H1 (cell line): Measurements from ENCODE around the gene ZDHHC16. TPM values are rescaled to one million over a fixed set of nuclear protein-coding genes. Genes with fewer than 3 reads are reported as not detected.

ENCODE experiments used
- CTCF ChIA-PET: fragments of 300-600 bp; sonication (Branson Sonifier 250); formaldehyde crosslinking; loops from one replicate; lab custom pipeline; 2021; ENCODE audit not compliant: partially characterized antibody; lab: Charles Lee
- POLR2A ChIA-PET: fragments of 300-600 bp; sonication (Branson Sonifier 250); formaldehyde crosslinking; loops from one replicate; lab custom pipeline; 2021; ENCODE audit warnings: inconsistent platforms; ENCODE audit not compliant: partially characterized antibody; lab: Charles Lee
- DNase-seq, 2 experiments: peaks; one replicate each; pipeline versions ENCODE4 v3.0.0 to v3.0.0-alpha.2; 2010 to 2022; ENCODE audit warnings: low spot score in 2 of 2, low read depth in 1 of 2, mixed read lengths in 1 of 2
- FAIRE-seq: peaks from 2 replicates; lab custom pipeline; 2011; peaks lifted over from hg19 to GRCh38; lab: Jason Lieb, UNC
- H2AFZ ChIP-seq: 2 replicates; pipeline ENCODE4 v1.8.1; 2012; ENCODE audit warnings: low read length, inconsistent platforms
- H2AK5ac ChIP-seq: 2 replicates; pipeline ENCODE4 v1.6.1; 2013; ENCODE audit warnings: low read depth, low read length
- H2BK120ac ChIP-seq: replicated peaks from 2 replicates; pipeline ENCODE3; 2013; ENCODE audit warnings: low read depth, low read length, inconsistent platforms
- H2BK12ac ChIP-seq: 2 replicates; pipeline ENCODE4 v1.6.1; 2013; ENCODE audit warnings: low read depth, low read length
- H2BK15ac ChIP-seq: 2 replicates; pipeline ENCODE4 v1.6.1; 2013; ENCODE audit warnings: low read length
- H2BK20ac ChIP-seq: 2 replicates; pipeline ENCODE4 v1.6.1; 2013; ENCODE audit warnings: low read length
- H2BK5ac ChIP-seq: 2 replicates; pipeline ENCODE4 v1.6.1; 2013; ENCODE audit warnings: low read depth, low read length
- H3K14ac ChIP-seq: 2 replicates; pipeline ENCODE4 v1.6.1; 2013; ENCODE audit warnings: inconsistent platforms; ENCODE audit not compliant: insufficient read length
- H3K18ac ChIP-seq: 2 replicates; pipeline ENCODE4 v1.6.1; 2013; ENCODE audit warnings: low read length; ENCODE audit errors: extremely low read depth
- H3K23ac ChIP-seq: 2 replicates; pipeline ENCODE4 v1.6.1; 2013; ENCODE audit warnings: inconsistent platforms; ENCODE audit not compliant: insufficient read length
- H3K23me2 ChIP-seq: 2 replicates; pipeline ENCODE4 v1.6.1; 2013; ENCODE audit warnings: low read depth, low read length
- H3K27ac ChIP-seq: 2 replicates; pipeline ENCODE4 v1.6.1; 2011; ENCODE audit warnings: low read depth, low read length, inconsistent platforms
- H3K27me3 ChIP-seq, 4 experiments: replicated peaks in 1 of 4; 1 replicate in 1 of 4; 2 replicates in 3 of 4; pipeline versions ENCODE4 v1.6.1 to v1.8.1; 2011 to 2013; ENCODE audit warnings: low read length in 3 of 4, mild to moderate bottlenecking in 3 of 4, inconsistent platforms in 2 of 4, mixed read lengths in 2 of 4, moderate library complexity in 1 of 4; ENCODE audit not compliant: control insufficient read depth in 3 of 4, insufficient read depth in 3 of 4; ENCODE audit errors: extremely low read depth in 1 of 4
- H3K36me3 ChIP-seq, 4 experiments: 2 replicates each; pipeline versions ENCODE4 v1.6.1 to v1.8.1; 2011 to 2013; ENCODE audit warnings: mild to moderate bottlenecking in 4 of 4, low read length in 3 of 4, moderate library complexity in 2 of 4, control low read depth in 1 of 4, inconsistent platforms in 1 of 4; ENCODE audit not compliant: insufficient read depth in 4 of 4, control insufficient read depth in 2 of 4
- H3K4ac ChIP-seq: replicated peaks from 2 replicates; pipeline ENCODE3; 2013; ENCODE audit warnings: low read length, low read depth, mixed read lengths, inconsistent platforms; ENCODE audit not compliant: insufficient read length
- H3K4me1 ChIP-seq, 4 experiments: replicated peaks in 1 of 4; 1 replicate in 1 of 4; 2 replicates in 3 of 4; pipeline versions ENCODE4 v1.6.1 to v1.8.1; 2011 to 2013; ENCODE audit warnings: low read length in 3 of 4, inconsistent platforms in 2 of 4, mixed read lengths in 1 of 4; ENCODE audit not compliant: insufficient read depth in 4 of 4, control insufficient read depth in 3 of 4
- H3K4me2 ChIP-seq, 2 experiments: 2 replicates each; pipeline versions ENCODE4 v1.6.1 to v1.8.1; 2011 to 2013; ENCODE audit warnings: low read depth in 2 of 2, low read length in 2 of 2, control low read depth in 1 of 2, inconsistent platforms in 1 of 2, mild to moderate bottlenecking in 1 of 2; ENCODE audit not compliant: insufficient read depth in 1 of 2
- H3K4me3 ChIP-seq, 4 experiments: fragments of 200-600, 300-600 bp in 1 of 4; sonication (generic), shearing (Covaris generic), sonication (Bioruptor Twin) in 1 of 4; 2 replicates each; pipeline versions ENCODE4 v1.5.1 to v1.8.1; 2011 to 2016; ENCODE audit warnings: low read length in 4 of 4, low read depth in 3 of 4, control low read depth in 2 of 4, inconsistent platforms in 2 of 4, mild to moderate bottlenecking in 2 of 4, mixed read lengths in 1 of 4, moderate library complexity in 1 of 4; ENCODE audit not compliant: insufficient read depth in 2 of 4; ENCODE audit errors: extremely low read depth in 1 of 4
- H3K56ac ChIP-seq: replicated peaks from 2 replicates; pipeline ENCODE3; 2013; ENCODE audit warnings: low read depth, mild to moderate bottlenecking, mixed read lengths, low read length, inconsistent platforms; ENCODE audit not compliant: insufficient read length
- H3K79me1 ChIP-seq: 2 replicates; pipeline ENCODE4 v1.6.1; 2013; ENCODE audit warnings: low read depth, low read length, control low read depth
- H3K79me2 ChIP-seq, 2 experiments: 2 replicates each; pipeline versions ENCODE4 v1.6.1 to v1.8.1; 2012 to 2013; ENCODE audit warnings: low read length in 2 of 2, mild to moderate bottlenecking in 2 of 2, inconsistent platforms in 1 of 2; ENCODE audit not compliant: insufficient read depth in 2 of 2, control insufficient read depth in 1 of 2
- H3K9ac ChIP-seq, 4 experiments: replicated peaks in 1 of 4; 1 replicate in 1 of 4; 2 replicates in 3 of 4; pipeline versions ENCODE4 v1.6.1 to v1.8.1; 2011 to 2013; ENCODE audit warnings: low read depth in 3 of 4, low read length in 3 of 4, control low read depth in 2 of 4, mild to moderate bottlenecking in 2 of 4, moderate library complexity in 2 of 4, inconsistent platforms in 1 of 4; ENCODE audit errors: extremely low read depth in 1 of 4
- H3K9me3 ChIP-seq, 2 experiments: 2 replicates each; pipeline versions ENCODE4 v1.6.1 to v1.8.1; 2012 to 2013; ENCODE audit warnings: mild to moderate bottlenecking in 2 of 2, moderate library complexity in 2 of 2, control low read depth in 1 of 2, inconsistent platforms in 1 of 2, low read depth in 1 of 2, low read length in 1 of 2, mixed read lengths in 1 of 2; ENCODE audit not compliant: insufficient read depth in 2 of 2
- H4K20me1 ChIP-seq, 2 experiments: replicated peaks in 1 of 2; 2 replicates each; pipeline versions ENCODE3 to v1.8.1; 2011 to 2013; ENCODE audit warnings: inconsistent platforms in 2 of 2, low read length in 2 of 2, mild to moderate bottlenecking in 1 of 2; ENCODE audit not compliant: insufficient read depth in 2 of 2, control insufficient read depth in 1 of 2
- H4K5ac ChIP-seq: 2 replicates; pipeline ENCODE4 v1.6.1; 2013; ENCODE audit warnings: low read length, low read depth, mixed read lengths, inconsistent platforms; ENCODE audit not compliant: insufficient read length
- H4K8ac ChIP-seq: 2 replicates; pipeline ENCODE4 v1.8.0; 2013; ENCODE audit warnings: mild to moderate bottlenecking, moderate library complexity, low read length, inconsistent platforms; ENCODE audit not compliant: insufficient read depth; ENCODE audit errors: extremely low read depth
- H4K91ac ChIP-seq: replicated peaks from 2 replicates; pipeline ENCODE3; 2013; ENCODE audit warnings: low read length, mixed read lengths, inconsistent platforms; ENCODE audit not compliant: insufficient read length
- ASH2L ChIP-seq: fragments of 200-600, 300-600 bp; sonication (generic); IDR thresholded peaks from one replicate; pipeline ENCODE4 v1.7.1; 2017; ENCODE audit warnings: low read length
- ATF3 ChIP-seq: IDR thresholded peaks from 2 replicates; pipeline ENCODE4 v1.6.1; 2011; ENCODE audit warnings: low read depth, mild to moderate bottlenecking, low read length; ENCODE audit not compliant: insufficient read depth
- CBX8 ChIP-seq: fragments of 300-800, 300-1000 bp; sonication (generic); IDR thresholded peaks from 2 replicates; pipeline ENCODE4 v1.7.1; 2016; ENCODE audit warnings: low read depth, low read length, borderline replicate concordance
- CHD1 ChIP-seq: IDR thresholded peaks from 2 replicates; pipeline ENCODE4 v1.6.1; 2012; ENCODE audit warnings: low read depth, low read length, improper control_type of control experiment
- GABPA ChIP-seq: IDR thresholded peaks from 2 replicates; pipeline ENCODE4 v1.6.1; 2011; ENCODE audit warnings: mild to moderate bottlenecking, low read length, moderate library complexity, borderline replicate concordance; ENCODE audit not compliant: insufficient read depth
- JUND ChIP-seq: IDR thresholded peaks from 2 replicates; pipeline ENCODE4 v1.6.1; 2011; ENCODE audit warnings: mild to moderate bottlenecking, improper control_type of control experiment, low read length
- NRF1 ChIP-seq: IDR thresholded peaks from 2 replicates; pipeline ENCODE4 v1.6.1; 2011; ENCODE audit warnings: mild to moderate bottlenecking, low read depth, low read length, improper control_type of control experiment
- POLR2A ChIP-seq, 2 experiments: IDR thresholded peaks; 1 replicate in 1 of 2; 2 replicates in 1 of 2; pipeline ENCODE4 v1.6.1; 2011; ENCODE audit warnings: low read depth in 2 of 2, low read length in 2 of 2, mild to moderate bottlenecking in 2 of 2; ENCODE audit errors: control extremely low read depth in 1 of 2
- POU5F1 ChIP-seq: IDR thresholded peaks from 2 replicates; pipeline ENCODE4 v1.6.1; 2011; ENCODE audit warnings: low read depth, mild to moderate bottlenecking, low read length, moderate library complexity
- RFX5 ChIP-seq: IDR thresholded peaks from 2 replicates; pipeline ENCODE4 v1.6.1; 2011; ENCODE audit warnings: low read depth, low read length, improper control_type of control experiment, borderline replicate concordance
- SIN3A ChIP-seq, 2 experiments: IDR thresholded peaks in 1 of 2; conservative IDR thresholded peaks in 1 of 2; 2 replicates each; pipeline ENCODE4 v1.6.1; 2011 to 2012; ENCODE audit warnings: low read length in 2 of 2, improper control_type of control experiment in 1 of 2, low read depth in 1 of 2, mild to moderate bottlenecking in 1 of 2
- TAF1 ChIP-seq: IDR thresholded peaks from 2 replicates; pipeline ENCODE4 v1.6.1; 2011; ENCODE audit warnings: mild to moderate bottlenecking, low read depth, low read length
- WGBS, 2 experiments: shearing (Covaris generic) in 1 of 2; methylation state at CpG; one replicate each; pipeline versions ENCODE4 v1.1.6 to v1.1.7; 2013 to 2015; ENCODE audit warnings: low lambda C conversion rate in 2 of 2, mixed read lengths in 2 of 2, inconsistent platforms in 1 of 2, low coverage in 1 of 2, missing lambda C conversion rate in 1 of 2; ENCODE audit not compliant: insufficient replicate concordance in 2 of 2, insufficient coverage in 1 of 2, insufficient read length in 1 of 2; ENCODE audit errors: extremely low coverage in 1 of 2, missing lambda C conversion rate in 1 of 2; 5-methylcytosine and 5-hydroxymethylcytosine counted together
- polyA plus RNA-seq, 7 experiments: library from polyadenylated mRNA; depleted of rRNA in 3 of 7; stranded (reverse) in 5 of 7; unstranded in 2 of 7; fragments of >200 nt in 5 of 7; fragments of 200-250 nt in 2 of 7; gene quantifications; 1 replicate in 5 of 7; 2 replicates in 1 of 7; 4 replicates in 1 of 7; pipeline versions ENCODE4 v1.2.1 to v1.2.3, GENCODE V29; 2011 to 2013; ENCODE audit warnings: missing spikeins in 2 of 7, mixed read lengths in 2 of 7
- total RNA-seq: library from RNA; stranded (reverse); fragmentation: NEBNext Ultra II Directional; extraction: Animal tissue kit (Norgen Biotek cat#: 25700); gene quantifications from 2 replicates; pipeline ENCODE4 v1.2.1, GENCODE V29; 2021

The ZDHHC16 gene
- total and polyA plus RNA-seq, 2 of the 8 experiments (the other 6 are each of a cell fraction or from before 2014, with no cell fraction given) = 45.9 to 108 TPM

GRCh38 chr10:97456686-97457065 lies 10.7 kb downstream of the ZDHHC16 start:
- Histone ChIP-seq H2BK120ac (no peak overlapping the region), H4K91ac (no peak overlapping the region), H3K4ac (no peak overlapping the region), H3K4me3 (no peak overlapping the region), H3K23ac (no peak overlapping the region), H3K18ac (no peak overlapping the region), H2AK5ac (no peak overlapping the region), H2BK12ac (no peak overlapping the region), H3K79me1 (no peaks in the 10 kb centered on the region; the same call in 1 of the 2 replicates), H4K20me1 (peaks cover 0 to 19% of the 10 kb centered on the region in 2 experiments), H4K5ac (no peak overlapping the region), H2AFZ (no peak overlapping the region), H3K27ac (no peak overlapping the region), H3K56ac (no peak overlapping the region), H2BK20ac (no peak overlapping the region), H3K27me3 (no peaks in the 10 kb centered on the region), H2BK15ac (no peak overlapping the region), H2BK5ac (no peak overlapping the region), H3K79me2 (no peaks in the 10 kb centered on the region), H3K9ac (no peak overlapping the region), H3K9me3 (peaks cover 0 to 2% of the 10 kb centered on the region in 2 experiments; a peak in 1 of 4 replicates), H3K4me1 (no peaks in the 10 kb centered on the region), H3K4me2 (no peak overlapping the region), H3K14ac (no peak overlapping the region), H3K23me2 (no peaks in the 10 kb centered on the region), H3K36me3 (peaks cover 30 to 90% (median 67%) of the 10 kb centered on the region in 4 experiments), H4K8ac (no peak overlapping the region)
- FAIRE-seq (no peak), DNase-seq (no peak)
- POLR2A ChIA-PET = interaction anchor here (0.7 to 13.1 kb wide), 13 partner anchors 9 to 95 kb away, joined by 3 to 105 read pairs (median 3); no protein-coding TSS in a partner anchor
- 83% methylated on average over 3 of the region's 3 CpGs; no CpG with 5 or more reads in 1 of the 2 experiments for WGBS, 2 experiments
- CTCF ChIA-PET = interaction anchor here (0.9 to 7.2 kb wide), 6 partner anchors 9 to 155 kb away, joined by 3 to 40 read pairs (median 4); no protein-coding TSS in a partner anchor
- TF ChIP-seq JUND (no peak), CHD1 (no peak), SIN3A (conservative IDR thresholded peaks at IDR 0.05 in 1 of 2, IDR thresholded peaks at IDR 0.05 in 1 of 2; ENCODE audit: low read depth in 1 of 2, low read length in 2 of 2) (no peak), ATF3 (no peak), CBX8 (no peak), TAF1 (no peak), POU5F1 (no peak), ASH2L (no peak), POLR2A (IDR thresholded peaks at IDR 0.05; ENCODE audit: control extremely low read depth in 1 of 2, low read depth in 2 of 2, low read length in 2 of 2) (no peak), RFX5 (no peak), GABPA (no peak), NRF1 (no peak)
